ENCODE results near the gene CCDC33.

Gene CCDC33

GRCh38 chr15:74337607-74338211 lies 101.6 kb downstream of the CCDC33 start:
- no peak for TF ChIP-seq CTCF (IDR thresholded peaks at IDR 0.05)

GRCh38 chr15:74338676-74339075 lies 102.5 kb downstream of the CCDC33 start:
- no peak for TF ChIP-seq CTCF (IDR thresholded peaks at IDR 0.05)

- no peak for TF ChIP-seq CTCF (IDR thresholded peaks at IDR 0.05)
Observed at GRCh38 chr15:74339371-74339770, 103.2 kb downstream of the CCDC33 start.

GRCh38 chr15:74340150-74340549 lies 104.0 kb downstream of the CCDC33 start:
- TF ChIP-seq CTCF (IDR thresholded peaks at IDR 0.05), result no peak

- no peak for TF ChIP-seq CTCF (IDR thresholded peaks at IDR 0.05)
Observed at GRCh38 chr15:74343127-74343796, 107.1 kb downstream of the CCDC33 start.

GRCh38 chr15:74343797-74344127 lies 107.6 kb downstream of the CCDC33 start:
- no peak for TF ChIP-seq CTCF (IDR thresholded peaks at IDR 0.05)

- TF ChIP-seq CTCF (IDR thresholded peaks at IDR 0.05), result no peak
Observed at GRCh38 chr15:74345051-74345450, 108.9 kb downstream of the CCDC33 start.

All from LNCAP (cell line).